Gastrocnemius medialis (tissue), 4 donors: ENCODE measurements around the gene CHST3.

Experiments used
- POLR2A ChIP-seq, 2 donors: fragments of 450-650 bp; IDR thresholded peaks; one replicate each; pipeline ENCODE4 v1.6.1; 2017; ENCODE audit warnings: antibody characterized with exemption in 2 of 2, mild to moderate bottlenecking in 2 of 2, moderate library complexity in 2 of 2
- TF ChIP-seq, protein P1 (sequence below), 5 experiments: fragments of 450-650 bp in 3 of 5; fragments of 200-600 bp in 2 of 5; sonication (generic) in 2 of 5; IDR thresholded peaks in 4 of 5; conservative IDR thresholded peaks in 1 of 5; 1 replicate in 4 of 5; 2 replicates in 1 of 5; pipeline ENCODE4 v1.5.1; 2016 to 2019; ENCODE audit warnings: antibody characterized with exemption in 5 of 5, mild to moderate bottlenecking in 3 of 5, moderate library complexity in 3 of 5

DNA sequence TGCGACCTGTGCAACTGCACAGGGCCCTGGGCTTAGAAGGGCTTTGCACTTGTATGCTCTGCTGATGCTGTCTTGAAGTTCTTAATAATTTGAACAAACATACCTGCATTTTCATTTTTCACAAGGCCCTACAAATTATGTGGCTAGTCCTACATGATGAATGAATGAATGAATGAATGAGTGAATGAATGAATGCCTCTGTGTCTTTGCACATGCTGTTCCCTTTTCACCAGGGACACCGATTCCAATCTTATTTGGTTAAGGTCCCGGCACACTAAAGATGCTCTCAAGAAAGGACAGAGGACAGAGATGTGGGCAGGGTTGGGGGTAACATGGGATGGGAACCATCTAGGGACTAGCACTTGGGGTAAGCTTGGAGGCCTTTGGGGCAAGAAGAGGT lies 39.4 kb upstream of the CHST3 start:
- TF ChIP-seq, protein P1, sequence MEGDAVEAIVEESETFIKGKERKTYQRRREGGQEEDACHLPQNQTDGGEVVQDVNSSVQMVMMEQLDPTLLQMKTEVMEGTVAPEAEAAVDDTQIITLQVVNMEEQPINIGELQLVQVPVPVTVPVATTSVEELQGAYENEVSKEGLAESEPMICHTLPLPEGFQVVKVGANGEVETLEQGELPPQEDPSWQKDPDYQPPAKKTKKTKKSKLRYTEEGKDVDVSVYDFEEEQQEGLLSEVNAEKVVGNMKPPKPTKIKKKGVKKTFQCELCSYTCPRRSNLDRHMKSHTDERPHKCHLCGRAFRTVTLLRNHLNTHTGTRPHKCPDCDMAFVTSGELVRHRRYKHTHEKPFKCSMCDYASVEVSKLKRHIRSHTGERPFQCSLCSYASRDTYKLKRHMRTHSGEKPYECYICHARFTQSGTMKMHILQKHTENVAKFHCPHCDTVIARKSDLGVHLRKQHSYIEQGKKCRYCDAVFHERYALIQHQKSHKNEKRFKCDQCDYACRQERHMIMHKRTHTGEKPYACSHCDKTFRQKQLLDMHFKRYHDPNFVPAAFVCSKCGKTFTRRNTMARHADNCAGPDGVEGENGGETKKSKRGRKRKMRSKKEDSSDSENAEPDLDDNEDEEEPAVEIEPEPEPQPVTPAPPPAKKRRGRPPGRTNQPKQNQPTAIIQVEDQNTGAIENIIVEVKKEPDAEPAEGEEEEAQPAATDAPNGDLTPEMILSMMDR (IDR thresholded peaks at IDR 0.05 in 4 of 5, conservative IDR thresholded peaks at IDR 0.05 in 1 of 5), result no peak
- no peak for TF ChIP-seq POLR2A (IDR thresholded peaks at IDR 0.05)
